Ishikawa (cell line): ENCODE measurements around the gene GPATCH4.

ENCODE experiments used
- CEBPB ChIP-seq: IDR thresholded peaks from 2 replicates; pipeline ENCODE4 v1.6.1; 2012
- EP300 ChIP-seq: IDR thresholded peaks from 2 replicates; pipeline ENCODE4 v1.6.1; 2012; ENCODE audit warnings: borderline replicate concordance
- FOXM1 ChIP-seq: IDR thresholded peaks from 2 replicates; pipeline ENCODE4 v1.6.1; 2012; ENCODE audit warnings: low read depth, borderline replicate concordance
- MAX ChIP-seq: IDR thresholded peaks from 2 replicates; pipeline ENCODE4 v1.6.1; 2012
- NFIC ChIP-seq: IDR thresholded peaks from 2 replicates; pipeline ENCODE4 v1.6.1; 2012
- REST ChIP-seq: IDR thresholded peaks from 2 replicates; pipeline ENCODE4 v1.6.1; 2012; ENCODE audit warnings: low read depth, mild to moderate bottlenecking
- TAF1 ChIP-seq: IDR thresholded peaks from 2 replicates; pipeline ENCODE4 v1.6.1; 2012; ENCODE audit warnings: low read depth, mild to moderate bottlenecking
- TCF12 ChIP-seq: IDR thresholded peaks from 2 replicates; pipeline ENCODE4 v1.6.1; 2012; ENCODE audit warnings: low read depth
- USF1 ChIP-seq: IDR thresholded peaks from 2 replicates; pipeline ENCODE4 v1.6.1; 2012
- YY1 ChIP-seq: IDR thresholded peaks from 2 replicates; pipeline ENCODE4 v1.6.1; 2012; ENCODE audit warnings: low read depth
- ZBTB7A ChIP-seq: IDR thresholded peaks from 2 replicates; pipeline ENCODE4 v1.6.1; 2012; ENCODE audit warnings: low read depth

- no peak for TF ChIP-seq TAF1
- no peak for TF ChIP-seq NFIC
- no peak for TF ChIP-seq MAX
- TF ChIP-seq ZBTB7A = no peak
- TF ChIP-seq YY1 = no peak
- no peak for TF ChIP-seq USF1
- TF ChIP-seq CEBPB = no peak
- no peak for TF ChIP-seq TCF12
- no peak for TF ChIP-seq FOXM1
- no peak for TF ChIP-seq EP300
- TF ChIP-seq REST = no peak
These were observed 14.3 kb downstream of the GPATCH4 start for GRCh38 chr1:156586892-156587477.
